Uterus (tissue), 4 donors: Measurements from ENCODE around the gene PRKCSH. TPM values are rescaled to one million over a fixed set of nuclear protein-coding genes. Genes with fewer than 3 reads are reported as not detected.

Source experiments
- DNase-seq, 2 donors: peaks; one replicate each; pipeline ENCODE4 v3.0.0-alpha.2; 2019 to 2020
- H3K27ac ChIP-seq, 2 donors: fragments of 200-600 bp; sonication (generic); 1 replicate in 1 of 2; 2 replicates in 1 of 2; pipeline ENCODE4 v1.5.1; 2016 to 2018
- H3K27me3 ChIP-seq, 2 donors: fragments of 200-600 bp; sonication (generic); one replicate each; pipeline ENCODE4 v1.5.1; 2018 to 2019; ENCODE audit warnings: control low read depth in 1 of 2
- H3K36me3 ChIP-seq, 2 donors: fragments of 200-600 bp; sonication (generic); one replicate each; pipeline ENCODE4 v1.5.1; 2019; ENCODE audit warnings: control low read depth in 1 of 2
- H3K4me1 ChIP-seq, 2 donors: fragments of 200-600 bp; sonication (generic); one replicate each; pipeline ENCODE4 v1.5.1; 2018 to 2019; ENCODE audit warnings: control low read depth in 1 of 2
- H3K4me3 ChIP-seq, 2 donors: fragments of 200-600 bp; sonication (generic); 1 replicate in 1 of 2; 2 replicates in 1 of 2; pipeline ENCODE4 v1.5.1; 2018 to 2019; ENCODE audit warnings: mild to moderate bottlenecking in 1 of 2
- H3K9me3 ChIP-seq, 2 donors: fragments of 200-600 bp; sonication (generic); one replicate each; pipeline ENCODE4 v1.5.1; 2019; ENCODE audit warnings: control low read depth in 1 of 2
- POLR2A ChIP-seq, 2 donors: fragments of 450-650 bp; IDR thresholded peaks; one replicate each; pipeline ENCODE4 v1.6.1; 2016; ENCODE audit warnings: antibody characterized with exemption in 2 of 2, mild to moderate bottlenecking in 1 of 2, moderate library complexity in 1 of 2
- intact Hi-C: fragments of 100-400 bp; cut with DNase I; formaldehyde crosslinking; loops from one replicate; pipeline ENCODE4 v1.15.1; 2023; ENCODE audit warnings: low total_unique reads
- total RNA-seq, 4 donors: library from RNA; depleted of rRNA in 3 of 4; stranded (reverse); fragments of >200 nt in 3 of 4; gene quantifications; one replicate each; pipeline versions ENCODE4 v1.1.0 to v1.2.4, GENCODE V29; 2014 to 2023
- TF ChIP-seq, protein P1 (sequence below), 4 experiments: fragments of 200-600 bp in 2 of 4; fragments of 450-650 bp in 2 of 4; sonication (generic) in 2 of 4; IDR thresholded peaks; one replicate each; pipeline ENCODE4 v1.5.1; 2016 to 2019; ENCODE audit warnings: antibody characterized with exemption in 4 of 4, mild to moderate bottlenecking in 2 of 4, moderate library complexity in 1 of 4
- donor health status: DM: yes; HTN: yes; CAD: no.

Gene PRKCSH
- total RNA-seq, 4 donors from 2014 or later, result 65.3 to 228 (median 155) TPM

- Histone ChIP-seq H3K36me3 (no peaks in the 10 kb centered on the region), H3K4me3 (no peak overlapping the region), H3K4me1 (no peaks in the 10 kb centered on the region), H3K27ac (no peak overlapping the region), H3K9me3 (no peaks in the 10 kb centered on the region), H3K27me3 (no peaks in the 10 kb centered on the region)
- TF ChIP-seq, protein P1, sequence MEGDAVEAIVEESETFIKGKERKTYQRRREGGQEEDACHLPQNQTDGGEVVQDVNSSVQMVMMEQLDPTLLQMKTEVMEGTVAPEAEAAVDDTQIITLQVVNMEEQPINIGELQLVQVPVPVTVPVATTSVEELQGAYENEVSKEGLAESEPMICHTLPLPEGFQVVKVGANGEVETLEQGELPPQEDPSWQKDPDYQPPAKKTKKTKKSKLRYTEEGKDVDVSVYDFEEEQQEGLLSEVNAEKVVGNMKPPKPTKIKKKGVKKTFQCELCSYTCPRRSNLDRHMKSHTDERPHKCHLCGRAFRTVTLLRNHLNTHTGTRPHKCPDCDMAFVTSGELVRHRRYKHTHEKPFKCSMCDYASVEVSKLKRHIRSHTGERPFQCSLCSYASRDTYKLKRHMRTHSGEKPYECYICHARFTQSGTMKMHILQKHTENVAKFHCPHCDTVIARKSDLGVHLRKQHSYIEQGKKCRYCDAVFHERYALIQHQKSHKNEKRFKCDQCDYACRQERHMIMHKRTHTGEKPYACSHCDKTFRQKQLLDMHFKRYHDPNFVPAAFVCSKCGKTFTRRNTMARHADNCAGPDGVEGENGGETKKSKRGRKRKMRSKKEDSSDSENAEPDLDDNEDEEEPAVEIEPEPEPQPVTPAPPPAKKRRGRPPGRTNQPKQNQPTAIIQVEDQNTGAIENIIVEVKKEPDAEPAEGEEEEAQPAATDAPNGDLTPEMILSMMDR (IDR thresholded peaks at IDR 0.05), result no peak
- intact Hi-C loops, result no loop called here
- DNase-seq, result no peak
Measured at GRCh38 chr19:11444059-11444458, 8.6 kb downstream of the PRKCSH start.

GRCh38 chr19:11445141-11445540 is 9.7 kb downstream of the PRKCSH start:
- H3K27ac ChIP-seq, result no peak overlapping the region
- intact Hi-C loops, result no loop called here
- H3K4me1 ChIP-seq, result no peaks in the 10 kb centered on the region
- DNase-seq, result no peak
- H3K4me3 ChIP-seq, result no peak overlapping the region
- H3K36me3 ChIP-seq, result no peaks in the 10 kb centered on the region
- no peaks in the 10 kb centered on the region for H3K9me3 ChIP-seq
- no peaks in the 10 kb centered on the region for H3K27me3 ChIP-seq
- TF ChIP-seq, protein P1 (IDR thresholded peaks at IDR 0.05), result no peak
- no peak for TF ChIP-seq POLR2A (IDR thresholded peaks at IDR 0.05)

DNA sequence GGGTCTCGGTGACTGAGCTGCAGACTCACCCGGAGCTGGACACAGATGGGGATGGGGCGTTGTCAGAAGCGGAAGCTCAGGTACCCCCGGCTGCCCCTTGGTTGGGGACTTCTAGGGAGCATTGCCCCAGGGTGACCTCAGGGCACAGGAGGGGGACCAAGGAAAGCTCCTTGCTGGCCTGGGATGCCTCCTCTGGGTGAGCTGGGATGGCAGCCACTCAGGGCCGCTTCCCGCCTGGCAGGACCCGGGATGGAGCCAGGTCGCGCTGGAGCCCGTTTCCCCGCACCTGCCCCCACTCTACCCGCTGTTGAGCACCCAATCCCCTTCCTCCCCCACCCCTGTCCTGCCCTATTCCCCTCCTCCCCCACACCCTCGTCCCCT is 10.8 kb downstream of the PRKCSH start:
- Histone ChIP-seq H3K4me3 (no peak overlapping the region), H3K36me3 (no peaks in the 10 kb centered on the region), H3K27ac (no peak overlapping the region), H3K9me3 (no peaks in the 10 kb centered on the region), H3K4me1 (no peaks in the 10 kb centered on the region), H3K27me3 (no peaks in the 10 kb centered on the region)
- no peak for TF ChIP-seq POLR2A (IDR thresholded peaks at IDR 0.05)
- TF ChIP-seq, protein P1 (IDR thresholded peaks at IDR 0.05), result no peak
- DNase-seq, result no peak
- intact Hi-C loops, result no loop called here

- Histone ChIP-seq H3K36me3 (no peaks in the 10 kb centered on the region), H3K27me3 (no peaks in the 10 kb centered on the region), H3K4me3 (no peak overlapping the region), H3K9me3 (no peaks in the 10 kb centered on the region), H3K4me1 (peaks cover 0 to 4% of the 10 kb centered on the region in 2 donors), H3K27ac (no peak overlapping the region)
- no peak for TF ChIP-seq POLR2A (IDR thresholded peaks at IDR 0.05)
- TF ChIP-seq, protein P1 (IDR thresholded peaks at IDR 0.05), result peak; percentile 40 to 75 (median 66)
- peak in 1 of 2 donors; percentile 52 for DNase-seq
- intact Hi-C loops, result no loop called here
Measured at GRCh38 chr19:11446652-11447301, 11.3 kb downstream of the PRKCSH start.

DNA sequence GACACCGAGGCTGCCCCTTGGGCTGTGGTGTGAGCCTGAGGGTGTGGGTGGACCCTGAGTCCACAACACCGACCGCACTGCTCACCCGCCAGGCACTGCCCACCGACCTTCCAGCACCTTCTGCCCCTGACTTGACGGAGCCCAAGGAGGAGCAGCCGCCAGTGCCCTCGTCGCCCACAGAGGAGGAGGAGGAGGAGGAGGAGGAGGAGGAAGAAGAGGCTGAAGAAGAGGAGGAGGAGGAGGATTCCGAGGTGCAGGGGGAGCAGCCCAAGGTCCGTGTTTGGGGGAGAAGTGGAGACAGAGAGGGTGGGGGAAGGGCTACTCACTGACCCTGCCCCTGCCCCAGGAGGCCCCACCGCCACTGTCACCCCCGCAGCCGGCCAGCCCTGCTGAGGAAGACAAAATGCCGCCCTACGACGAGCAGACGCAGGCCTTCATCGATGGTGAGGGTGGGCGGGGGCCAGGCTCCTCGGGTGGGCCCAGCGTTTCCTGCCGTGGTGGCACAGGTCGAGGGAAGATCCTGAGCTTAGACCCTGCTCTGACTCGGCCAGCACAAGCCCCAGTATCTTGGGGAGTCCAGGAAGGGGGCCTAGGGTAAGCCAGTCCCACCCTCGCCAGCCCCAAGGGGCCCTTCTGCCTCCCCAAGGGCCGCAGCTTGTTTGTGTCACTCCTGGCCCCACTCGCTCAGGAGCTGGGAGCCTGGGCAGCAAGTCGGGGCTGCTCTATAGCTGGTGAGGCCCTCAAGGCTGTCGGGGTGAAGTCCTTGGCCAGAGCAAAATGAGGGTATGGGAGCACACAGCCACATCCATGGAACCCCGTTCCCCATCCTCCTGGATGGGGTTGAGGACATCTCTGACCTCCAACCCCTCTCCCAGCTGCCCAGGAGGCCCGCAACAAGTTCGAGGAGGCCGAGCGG is 12.2 kb downstream of the PRKCSH start:
- intact Hi-C loops, result no loop called here
- no peaks in the 10 kb centered on the region for H3K36me3 ChIP-seq
- DNase-seq, result no peak
- no peaks in the 10 kb centered on the region for H3K9me3 ChIP-seq
- H3K4me3 ChIP-seq, result no peak overlapping the region
- peaks cover 0 to 5% of the 10 kb centered on the region in 2 donors for H3K4me1 ChIP-seq
- no peaks in the 10 kb centered on the region for H3K27me3 ChIP-seq
- TF ChIP-seq, protein P1 (IDR thresholded peaks at IDR 0.05), result no peak
- no peak for TF ChIP-seq POLR2A (IDR thresholded peaks at IDR 0.05)
- H3K27ac ChIP-seq, result no peak overlapping the region
